ENCODE data around the gene FOXN3. TPM values are rescaled to one million over a fixed set of nuclear protein-coding genes. Genes with fewer than 3 reads are reported as not detected.

FOXN3 gene
- total RNA-seq, 1 donor from 2014 or later: 108 TPM

GRCh38 chr14:89128311-89129026 lies 288.6 kb downstream of the FOXN3 start:
- Mint-ChIP-seq H3K4me3 (ENCODE audit: unreplicated experiment) (no peak overlapping the region), H3K27ac (ENCODE audit: unreplicated experiment) (no peak overlapping the region), H3K9me3 (ENCODE audit: unreplicated experiment) (no peaks in the 10 kb centered on the region), H3K36me3 (ENCODE audit: low read depth, unreplicated experiment) (no peaks in the 10 kb centered on the region), H3K4me1 (ENCODE audit: unreplicated experiment) (no peaks in the 10 kb centered on the region), H3K27me3 (ENCODE audit: unreplicated experiment) (no peaks in the 10 kb centered on the region)
- TF ChIP-seq CTCF (IDR thresholded peaks at IDR 0.05; ENCODE audit: unreplicated experiment): no peak
- no peak for DNase-seq (ENCODE audit: low spot score)

- H3K4me3 Mint-ChIP-seq (ENCODE audit: unreplicated experiment): no peak overlapping the region
These were observed 290.6 kb downstream of the FOXN3 start for GRCh38 chr14:89126461-89126860.

GRCh38 chr14:89125216-89125615 lies 291.8 kb downstream of the FOXN3 start:
- H3K27me3 Mint-ChIP-seq (ENCODE audit: unreplicated experiment): peaks cover 1% of the 10 kb centered on the region
- no peak overlapping the region for H3K27ac Mint-ChIP-seq (ENCODE audit: unreplicated experiment)
- H3K36me3 Mint-ChIP-seq (ENCODE audit: low read depth, unreplicated experiment): no peaks in the 10 kb centered on the region
- no peak overlapping the region for H3K4me3 Mint-ChIP-seq (ENCODE audit: unreplicated experiment)
- no peaks in the 10 kb centered on the region for H3K9me3 Mint-ChIP-seq (ENCODE audit: unreplicated experiment)
- H3K4me1 Mint-ChIP-seq (ENCODE audit: unreplicated experiment): no peaks in the 10 kb centered on the region
- no peak for TF ChIP-seq CTCF (IDR thresholded peaks at IDR 0.05; ENCODE audit: unreplicated experiment)
- no peak for DNase-seq (ENCODE audit: low spot score)

More at GRCh38 chr14:89126461-89126860, 290.6 kb downstream of the FOXN3 start:
- H3K27ac Mint-ChIP-seq (ENCODE audit: unreplicated experiment): no peak overlapping the region
- DNase-seq (ENCODE audit: low spot score): no peak
- no peaks in the 10 kb centered on the region for H3K4me1 Mint-ChIP-seq (ENCODE audit: unreplicated experiment)
- no peak for TF ChIP-seq CTCF (IDR thresholded peaks at IDR 0.05; ENCODE audit: unreplicated experiment)
- peaks cover 1% of the 10 kb centered on the region for H3K27me3 Mint-ChIP-seq (ENCODE audit: unreplicated experiment)
- H3K9me3 Mint-ChIP-seq (ENCODE audit: unreplicated experiment): no peaks in the 10 kb centered on the region
- no peaks in the 10 kb centered on the region for H3K36me3 Mint-ChIP-seq (ENCODE audit: low read depth, unreplicated experiment)

- no peak overlapping the region for H3K4me3 Mint-ChIP-seq (ENCODE audit: unreplicated experiment)
- H3K4me1 Mint-ChIP-seq (ENCODE audit: unreplicated experiment): no peaks in the 10 kb centered on the region
- no peak overlapping the region for H3K27ac Mint-ChIP-seq (ENCODE audit: unreplicated experiment)
- H3K36me3 Mint-ChIP-seq (ENCODE audit: low read depth, unreplicated experiment): no peaks in the 10 kb centered on the region
- DNase-seq (ENCODE audit: low spot score): no peak
- peaks cover 1% of the 10 kb centered on the region for H3K27me3 Mint-ChIP-seq (ENCODE audit: unreplicated experiment)
- TF ChIP-seq CTCF (IDR thresholded peaks at IDR 0.05; ENCODE audit: unreplicated experiment): no peak
- H3K9me3 Mint-ChIP-seq (ENCODE audit: unreplicated experiment): no peaks in the 10 kb centered on the region
These were observed 293.2 kb downstream of the FOXN3 start for GRCh38 chr14:89123851-89124250.

GRCh38 chr14:89123215-89123614 lies 293.8 kb downstream of the FOXN3 start:
- no peak overlapping the region for H3K27ac Mint-ChIP-seq (ENCODE audit: unreplicated experiment)
- H3K4me1 Mint-ChIP-seq (ENCODE audit: unreplicated experiment): no peaks in the 10 kb centered on the region
- peaks cover 1% of the 10 kb centered on the region for H3K27me3 Mint-ChIP-seq (ENCODE audit: unreplicated experiment)
- TF ChIP-seq CTCF (IDR thresholded peaks at IDR 0.05; ENCODE audit: unreplicated experiment): no peak
- H3K36me3 Mint-ChIP-seq (ENCODE audit: low read depth, unreplicated experiment): no peaks in the 10 kb centered on the region
- no peak overlapping the region for H3K4me3 Mint-ChIP-seq (ENCODE audit: unreplicated experiment)
- no peak for DNase-seq (ENCODE audit: low spot score)
- H3K9me3 Mint-ChIP-seq (ENCODE audit: unreplicated experiment): no peaks in the 10 kb centered on the region

Data from endothelial cell (in vitro differentiated cells).